ENCODE measurements around the gene SLC38A8.
A peak's percentile ranks its signal among the peaks of the same experiment; 100 is the strongest.

The SLC38A8 gene

GRCh38 chr16:84087001-84087400 is 44.4 kb upstream of the SLC38A8 start:
- no peak overlapping the region for H3K4me3 ChIP-seq (ENCODE audit: low read depth, low read length)
- DNase-seq (ENCODE audit: low read depth), result no peak
- no peak for TF ChIP-seq MAX (IDR thresholded peaks at IDR 0.05; ENCODE audit: low read depth, low read length)
- TF ChIP-seq MYC (IDR thresholded peaks at IDR 0.05; ENCODE audit: low read depth, low read length), result no peak
- TF ChIP-seq POLR2A (IDR thresholded peaks at IDR 0.05; ENCODE audit: extremely low read depth, insufficient read length), result no peak
- TF ChIP-seq CTCF (IDR thresholded peaks at IDR 0.05; ENCODE audit: low read depth, low read length), result no peak

GRCh38 chr16:84086341-84086740 is 43.7 kb upstream of the SLC38A8 start:
- H3K4me3 ChIP-seq (ENCODE audit: low read depth, low read length), result no peak overlapping the region
- DNase-seq (ENCODE audit: low read depth), result peak; percentile 37
- no peak for TF ChIP-seq CTCF (IDR thresholded peaks at IDR 0.05; ENCODE audit: low read depth, low read length)
- TF ChIP-seq MYC (IDR thresholded peaks at IDR 0.05; ENCODE audit: low read depth, low read length), result no peak
- TF ChIP-seq POLR2A (IDR thresholded peaks at IDR 0.05; ENCODE audit: extremely low read depth, insufficient read length), result no peak
- no peak for TF ChIP-seq MAX (IDR thresholded peaks at IDR 0.05; ENCODE audit: low read depth, low read length)

- peak; percentile 76 for DNase-seq (ENCODE audit: low read depth)
- H3K4me3 ChIP-seq (ENCODE audit: low read depth, low read length), result peak overlapping the region; percentile 32
- TF ChIP-seq MAX (IDR thresholded peaks at IDR 0.05; ENCODE audit: low read depth, low read length) (no peak), MYC (IDR thresholded peaks at IDR 0.05; ENCODE audit: low read depth, low read length) (no peak), POLR2A (IDR thresholded peaks at IDR 0.05; ENCODE audit: extremely low read depth, insufficient read length) (no peak), CTCF (IDR thresholded peaks at IDR 0.05; ENCODE audit: low read depth, low read length) (no peak)
Observed at GRCh38 chr16:84085773-84086172, 43.2 kb upstream of the SLC38A8 start.

GRCh38 chr16:84085271-84085667 is 42.7 kb upstream of the SLC38A8 start:
- TF ChIP-seq CTCF (IDR thresholded peaks at IDR 0.05; ENCODE audit: low read depth, low read length) (no peak), MAX (IDR thresholded peaks at IDR 0.05; ENCODE audit: low read depth, low read length) (no peak), POLR2A (IDR thresholded peaks at IDR 0.05; ENCODE audit: extremely low read depth, insufficient read length) (no peak)
- DNase-seq (ENCODE audit: low read depth), result no peak
- H3K4me3 ChIP-seq (ENCODE audit: low read depth, low read length), result no peak overlapping the region

GRCh38 chr16:84084570-84085270 is 42.1 kb upstream of the SLC38A8 start:
- H3K4me3 ChIP-seq (ENCODE audit: low read depth, low read length), result no peak overlapping the region
- DNase-seq (ENCODE audit: low read depth), result peak; percentile 78
- 0 out of 2 replicates have a peak, but pooled peaks have one; percentile 22 for TF ChIP-seq MYC (IDR thresholded peaks at IDR 0.05; ENCODE audit: low read depth, low read length)
- TF ChIP-seq MAX (IDR thresholded peaks at IDR 0.05; ENCODE audit: low read depth, low read length), result peak; percentile 30; the same call in 1 of the 2 replicates
- no peak for TF ChIP-seq POLR2A (IDR thresholded peaks at IDR 0.05; ENCODE audit: extremely low read depth, insufficient read length)
- TF ChIP-seq CTCF (IDR thresholded peaks at IDR 0.05; ENCODE audit: low read depth, low read length), result peak; percentile 81
